ACC112 (cell line): Measurements from ENCODE around the gene SAMM50.

Experiments
- H2AFZ ChIP-seq: fragments of 200-600 bp; sonication (generic); one replicate; pipeline ENCODE4 v1.6.0; 2017; ENCODE audit warnings: antibody characterized with exemption, low read length; ENCODE audit not compliant: unreplicated experiment
- H3K27ac ChIP-seq: fragments of 200-600 bp; sonication (generic); 2 replicates; pipeline ENCODE4 v1.5.1; 2014; ENCODE audit warnings: low read depth, mild to moderate bottlenecking, antibody characterized with exemption, low read length, moderate library complexity
- H3K27me3 ChIP-seq: fragments of 200-600 bp; sonication (generic); 2 replicates; pipeline ENCODE4 v1.6.1; 2014; ENCODE audit warnings: mild to moderate bottlenecking, antibody characterized with exemption, low read length, moderate library complexity, mixed read lengths; ENCODE audit not compliant: insufficient read depth
- H3K36me3 ChIP-seq: fragments of 200-600 bp; sonication (generic); 2 replicates; pipeline ENCODE4 v1.6.1; 2016; ENCODE audit warnings: mild to moderate bottlenecking, antibody characterized with exemption, low read length, moderate library complexity, mixed read lengths; ENCODE audit not compliant: insufficient read depth
- H3K4me1 ChIP-seq: fragments of 200-600 bp; sonication (generic); one replicate; pipeline ENCODE4 v1.6.1; 2016; ENCODE audit warnings: low read length, mixed read lengths; ENCODE audit not compliant: insufficient read depth, unreplicated experiment, control insufficient read depth
- H3K4me3 ChIP-seq: fragments of 200-600 bp; sonication (generic); 2 replicates; pipeline ENCODE4 v1.5.1; 2014; ENCODE audit warnings: mild to moderate bottlenecking, low read depth, low read length
- H3K79me2 ChIP-seq: fragments of 200-600 bp; sonication (generic); one replicate; pipeline ENCODE4 v1.6.0; 2016; ENCODE audit warnings: low read length; ENCODE audit not compliant: control insufficient read depth, unreplicated experiment, insufficient read depth

The SAMM50 gene

GRCh38 chr22:43946384-43946667 is 8.9 kb upstream of the SAMM50 start:
- no peaks in the 10 kb centered on the region for H3K27me3 ChIP-seq
- no peak overlapping the region for H2AFZ ChIP-seq

DNA sequence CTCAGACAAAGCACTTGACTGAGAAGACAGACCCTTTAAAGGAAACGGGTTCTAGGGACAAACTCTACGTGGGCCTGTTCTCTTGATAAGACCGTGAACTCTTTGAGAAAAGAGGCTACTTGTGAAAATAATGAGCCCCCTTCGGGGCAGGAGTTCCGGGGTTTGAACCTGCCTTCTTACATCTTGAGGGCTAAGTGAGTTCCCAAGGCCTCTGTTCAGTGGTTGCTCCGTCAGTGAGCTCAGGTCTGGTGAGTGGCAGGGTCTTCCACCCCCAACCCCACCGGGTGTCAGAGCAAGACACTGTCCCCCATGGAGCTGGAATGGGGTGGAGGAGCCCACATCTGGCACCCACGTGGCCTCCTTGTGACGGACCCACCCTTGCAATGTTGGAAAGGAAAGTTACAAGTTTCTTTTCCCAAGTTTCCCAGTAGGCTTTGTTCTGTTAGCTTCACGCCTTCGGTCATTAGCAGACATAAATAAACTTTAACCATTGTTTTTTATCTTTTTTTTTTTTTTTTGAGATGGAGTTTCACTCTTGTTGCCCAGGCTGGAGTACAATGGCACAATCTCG is 6.3 kb upstream of the SAMM50 start:
- Histone ChIP-seq H3K4me1 (peaks cover 5% of the 10 kb centered on the region), H3K79me2 (peaks cover under 1% of the 10 kb centered on the region), H2AFZ (no peak overlapping the region), H3K4me3 (no peak overlapping the region), H3K27ac (no peak overlapping the region), H3K36me3 (no peaks in the 10 kb centered on the region), H3K27me3 (no peaks in the 10 kb centered on the region)

More at GRCh38 chr22:43946384-43946667, 8.9 kb upstream of the SAMM50 start:
- Histone ChIP-seq H3K79me2 (no peaks in the 10 kb centered on the region), H3K36me3 (no peaks in the 10 kb centered on the region), H3K27ac (no peak overlapping the region), H3K4me1 (no peaks in the 10 kb centered on the region), H3K4me3 (no peak overlapping the region)

DNA sequence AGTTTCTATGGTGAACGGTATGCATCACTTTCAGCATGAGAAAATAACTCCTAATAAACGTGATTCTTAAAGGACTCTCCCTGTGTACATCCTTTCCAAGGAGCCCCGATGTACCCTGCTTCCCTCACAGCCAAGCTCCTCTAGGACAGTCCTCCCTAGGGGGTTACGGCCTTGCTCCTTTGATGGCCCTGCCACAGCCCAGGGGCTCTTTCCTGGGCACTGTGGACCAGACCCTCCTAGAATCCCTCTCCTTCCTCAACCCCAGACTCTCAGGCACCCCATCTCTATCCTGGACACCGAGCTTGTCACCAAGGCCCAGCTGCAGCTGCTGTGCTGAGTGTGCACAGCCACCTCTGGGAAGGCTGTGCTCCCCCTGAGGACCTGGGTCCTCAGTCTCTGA is 3.9 kb upstream of the SAMM50 start:
- Histone ChIP-seq H2AFZ (no peak overlapping the region), H3K36me3 (no peaks in the 10 kb centered on the region), H3K4me3 (no peak overlapping the region), H3K79me2 (peaks cover 13% of the 10 kb centered on the region), H3K27ac (no peak overlapping the region), H3K4me1 (peaks cover 13% of the 10 kb centered on the region), H3K27me3 (no peaks in the 10 kb centered on the region)

DNA sequence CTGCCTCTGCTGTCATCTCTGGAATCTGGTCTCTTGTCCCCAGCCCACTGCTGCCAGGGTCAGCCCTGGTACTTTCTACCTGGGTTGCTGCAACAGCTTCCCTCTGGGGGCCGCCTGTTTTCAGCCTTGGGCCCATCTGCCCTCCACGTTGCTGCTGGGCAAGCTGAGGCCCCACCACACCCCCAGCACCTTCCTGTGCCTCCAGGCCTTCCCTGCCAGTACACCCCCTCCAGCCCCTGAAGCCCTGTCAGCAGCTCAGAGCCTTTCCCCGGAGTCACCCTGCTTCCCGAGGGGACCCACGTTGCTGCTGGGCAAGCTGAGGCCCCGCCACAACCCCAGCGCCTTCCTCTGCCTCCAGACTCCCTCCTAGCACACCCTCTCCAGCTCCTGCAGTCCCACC is 3.3 kb upstream of the SAMM50 start:
- no peak overlapping the region for H3K27ac ChIP-seq
- H3K27me3 ChIP-seq, result no peaks in the 10 kb centered on the region
- no peaks in the 10 kb centered on the region for H3K36me3 ChIP-seq
- H2AFZ ChIP-seq, result no peak overlapping the region
- peaks cover 17% of the 10 kb centered on the region for H3K4me1 ChIP-seq
- no peak overlapping the region for H3K4me3 ChIP-seq
- peaks cover 18% of the 10 kb centered on the region for H3K79me2 ChIP-seq

- H3K79me2 ChIP-seq, result peaks cover 33% of the 10 kb centered on the region
- peak overlapping the region; percentile 95 for H3K4me3 ChIP-seq
- H3K27ac ChIP-seq, result no peak overlapping the region
- H2AFZ ChIP-seq, result peak overlapping the region; percentile 56
- H3K4me1 ChIP-seq, result peaks cover 21% of the 10 kb centered on the region
- no peaks in the 10 kb centered on the region for H3K27me3 ChIP-seq
- H3K36me3 ChIP-seq, result no peaks in the 10 kb centered on the region
Measured at GRCh38 chr22:43953988-43954785, 1.1 kb upstream of the SAMM50 start.

- H3K27me3 ChIP-seq, result no peaks in the 10 kb centered on the region
- peak overlapping the region; percentile 83 for H2AFZ ChIP-seq
- H3K27ac ChIP-seq, result peak overlapping the region; percentile 41
- H3K4me1 ChIP-seq, result peaks cover 21% of the 10 kb centered on the region
- peak overlapping the region; percentile 95 for H3K4me3 ChIP-seq
- no peaks in the 10 kb centered on the region for H3K36me3 ChIP-seq
- peaks cover 37% of the 10 kb centered on the region for H3K79me2 ChIP-seq
Measured at GRCh38 chr22:43955883-43956782, 891 bp downstream of the SAMM50 start.

- H3K79me2 ChIP-seq, result peaks cover 37% of the 10 kb centered on the region
- H3K4me1 ChIP-seq, result peaks cover 21% of the 10 kb centered on the region
- no peak overlapping the region for H2AFZ ChIP-seq
- H3K27ac ChIP-seq, result no peak overlapping the region
- no peaks in the 10 kb centered on the region for H3K36me3 ChIP-seq
- peak overlapping the region; percentile 95 for H3K4me3 ChIP-seq
- no peaks in the 10 kb centered on the region for H3K27me3 ChIP-seq
Measured at GRCh38 chr22:43956805-43957463, 1.7 kb downstream of the SAMM50 start.

DNA sequence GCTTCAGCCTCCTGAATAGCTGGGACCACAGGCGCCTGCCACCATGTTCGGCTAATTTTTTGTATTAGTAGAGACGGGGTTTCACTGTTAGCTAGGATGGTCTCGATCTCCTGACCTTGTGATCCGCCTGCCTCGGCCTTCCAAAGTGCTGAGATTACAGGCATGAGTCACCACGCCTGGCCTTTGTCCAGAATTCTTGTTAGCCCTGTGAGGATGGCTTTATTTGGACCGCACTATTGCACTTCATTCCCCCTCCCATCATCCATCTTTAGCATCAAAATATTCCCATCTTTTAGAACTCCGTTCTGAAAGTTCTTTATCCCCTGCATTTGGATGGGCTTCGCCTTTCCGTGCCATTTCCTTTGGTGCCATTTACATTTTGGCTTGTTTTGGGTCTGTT is 2.6 kb downstream of the SAMM50 start:
- Histone ChIP-seq H3K79me2 (peaks cover 37% of the 10 kb centered on the region), H3K27me3 (no peaks in the 10 kb centered on the region), H3K27ac (no peak overlapping the region), H3K4me3 (no peak overlapping the region), H3K4me1 (peaks cover 21% of the 10 kb centered on the region), H3K36me3 (no peaks in the 10 kb centered on the region), H2AFZ (no peak overlapping the region)

GRCh38 chr22:43964314-43964857 is 9.1 kb downstream of the SAMM50 start:
- Histone ChIP-seq H3K4me1 (no peaks in the 10 kb centered on the region), H3K79me2 (peaks cover 4% of the 10 kb centered on the region), H2AFZ (no peak overlapping the region), H3K4me3 (no peak overlapping the region), H3K36me3 (no peaks in the 10 kb centered on the region), H3K27me3 (no peaks in the 10 kb centered on the region), H3K27ac (no peak overlapping the region)

- Histone ChIP-seq H3K79me2 (no peaks in the 10 kb centered on the region), H2AFZ (no peak overlapping the region), H3K4me3 (no peak overlapping the region), H3K36me3 (no peaks in the 10 kb centered on the region), H3K4me1 (no peaks in the 10 kb centered on the region), H3K27ac (no peak overlapping the region), H3K27me3 (no peaks in the 10 kb centered on the region)
Measured at GRCh38 chr22:43967069-43967468, 11.8 kb downstream of the SAMM50 start.
